Measurements from ENCODE around the gene PCDH9. TPM values are rescaled to one million over a fixed set of nuclear protein-coding genes. Genes with fewer than 3 reads are reported as not detected.

The PCDH9 gene
- total RNA-seq, 1 experiment from 2014 or later: 4.2 TPM

GRCh38 chr13:67018775-67019174, 211.4 kb downstream of the PCDH9 start:
- ChIA-PET POLR2A (interaction anchor here (0.6 kb wide), 1 partner anchor 361 kb away, joined by 4 read pairs; no protein-coding TSS in a partner anchor), CTCF (no interaction called here)
- TF ChIP-seq, protein P1, sequence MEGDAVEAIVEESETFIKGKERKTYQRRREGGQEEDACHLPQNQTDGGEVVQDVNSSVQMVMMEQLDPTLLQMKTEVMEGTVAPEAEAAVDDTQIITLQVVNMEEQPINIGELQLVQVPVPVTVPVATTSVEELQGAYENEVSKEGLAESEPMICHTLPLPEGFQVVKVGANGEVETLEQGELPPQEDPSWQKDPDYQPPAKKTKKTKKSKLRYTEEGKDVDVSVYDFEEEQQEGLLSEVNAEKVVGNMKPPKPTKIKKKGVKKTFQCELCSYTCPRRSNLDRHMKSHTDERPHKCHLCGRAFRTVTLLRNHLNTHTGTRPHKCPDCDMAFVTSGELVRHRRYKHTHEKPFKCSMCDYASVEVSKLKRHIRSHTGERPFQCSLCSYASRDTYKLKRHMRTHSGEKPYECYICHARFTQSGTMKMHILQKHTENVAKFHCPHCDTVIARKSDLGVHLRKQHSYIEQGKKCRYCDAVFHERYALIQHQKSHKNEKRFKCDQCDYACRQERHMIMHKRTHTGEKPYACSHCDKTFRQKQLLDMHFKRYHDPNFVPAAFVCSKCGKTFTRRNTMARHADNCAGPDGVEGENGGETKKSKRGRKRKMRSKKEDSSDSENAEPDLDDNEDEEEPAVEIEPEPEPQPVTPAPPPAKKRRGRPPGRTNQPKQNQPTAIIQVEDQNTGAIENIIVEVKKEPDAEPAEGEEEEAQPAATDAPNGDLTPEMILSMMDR (IDR thresholded peaks at IDR 0.05): no peak
- no peak for TF ChIP-seq REST (IDR thresholded peaks at IDR 0.05; ENCODE audit: insufficient read depth in 1 of 2, low read depth in 2 of 2, low read length in 1 of 2)
- no peak for TF ChIP-seq POLR2AphosphoS5 (IDR thresholded peaks at IDR 0.05; ENCODE audit: low read depth, low read length)
- TF ChIP-seq SIN3A (IDR thresholded peaks at IDR 0.05; ENCODE audit: borderline replicate concordance, insufficient read depth, low read depth, low read length): no peak
- TF ChIP-seq TCF7L2 (IDR thresholded peaks at IDR 0.05; ENCODE audit: low read depth, low read length): no peak
- no peak for ATAC-seq
- no TSS peak for BruUV-seq (replicated peaks)
- intact Hi-C loops (cut with micrococcal nuclease; ENCODE audit: unreplicated experiment) (no loop called here), in situ Hi-C loops (cut with HindIII; ENCODE audit: low pct_unique_long_range_greater_than_20kb, low sequenced_read_pairs) (no loop called here)
- Histone ChIP-seq H3K4me1 (ENCODE audit: control insufficient read depth, insufficient read depth, low read length) (no peaks in the 10 kb centered on the region), H3K27ac (ENCODE audit: low read length) (no peak overlapping the region), H3K9me3 (ENCODE audit: control insufficient read depth, insufficient read depth, low read depth, low read length) (no peaks in the 10 kb centered on the region), H3K27me3 (ENCODE audit: control insufficient read depth, insufficient read depth, low read length) (no peaks in the 10 kb centered on the region), H3K4me3 (ENCODE audit: low read depth in 2 of 2, low read length in 2 of 2) (no peak overlapping the region), H3K36me3 (ENCODE audit: control insufficient read depth, insufficient read depth, low read length) (no peaks in the 10 kb centered on the region)
- no peak for DNase-seq (ENCODE audit: low read depth, low spot score)

GRCh38 chr13:67017276-67017675, 212.9 kb downstream of the PCDH9 start:
- in situ Hi-C loops (cut with HindIII; ENCODE audit: low pct_unique_long_range_greater_than_20kb, low sequenced_read_pairs): no loop called here
- no TSS peak for BruUV-seq (replicated peaks)
- H3K9me3 ChIP-seq (ENCODE audit: control insufficient read depth, insufficient read depth, low read depth, low read length): no peaks in the 10 kb centered on the region

More at GRCh38 chr13:67017276-67017675, 212.9 kb downstream of the PCDH9 start:
- DNase-seq (ENCODE audit: low read depth, low spot score): no peak
- ChIA-PET POLR2A (no interaction called here), CTCF (no interaction called here)
- no peaks in the 10 kb centered on the region for H3K4me1 ChIP-seq (ENCODE audit: control insufficient read depth, insufficient read depth, low read length)
- intact Hi-C loops (cut with micrococcal nuclease; ENCODE audit: unreplicated experiment): no loop called here
- no peaks in the 10 kb centered on the region for H3K36me3 ChIP-seq (ENCODE audit: control insufficient read depth, insufficient read depth, low read length)
- no peak overlapping the region for H3K27ac ChIP-seq (ENCODE audit: low read length)
- H3K4me3 ChIP-seq (ENCODE audit: low read depth in 2 of 2, low read length in 2 of 2): no peak overlapping the region
- H3K27me3 ChIP-seq (ENCODE audit: control insufficient read depth, insufficient read depth, low read length): no peaks in the 10 kb centered on the region
- no peak for ATAC-seq
- TF ChIP-seq POLR2AphosphoS5 (IDR thresholded peaks at IDR 0.05; ENCODE audit: low read depth, low read length) (no peak), REST (IDR thresholded peaks at IDR 0.05; ENCODE audit: insufficient read depth in 1 of 2, low read depth in 2 of 2, low read length in 1 of 2) (no peak), SIN3A (IDR thresholded peaks at IDR 0.05; ENCODE audit: borderline replicate concordance, insufficient read depth, low read depth, low read length) (no peak)
- TF ChIP-seq, protein P1 (IDR thresholded peaks at IDR 0.05): no peak
